Testis (tissue), 3 donors: ENCODE results near the gene CTTNBP2. TPM values are rescaled to one million over a fixed set of nuclear protein-coding genes. Genes with fewer than 3 reads are reported as not detected.

ENCODE experiments used
- DNase-seq: peaks from one replicate; pipeline ENCODE4 v3.0.0-alpha.2; 2019
- H3K27ac ChIP-seq, 2 donors: fragments of 200-600 bp; sonication (generic); one replicate each; pipeline ENCODE4 v1.5.1; 2019
- H3K27me3 ChIP-seq: fragments of 200-600 bp; sonication (generic); one replicate; pipeline ENCODE4 v1.5.1; 2019
- H3K36me3 ChIP-seq: fragments of 200-600 bp; sonication (generic); one replicate; pipeline ENCODE4 v1.5.1; 2017; ENCODE audit warnings: low read depth; ENCODE audit errors: missing control alignments
- H3K4me1 ChIP-seq: fragments of 200-600 bp; sonication (generic); one replicate; pipeline ENCODE4 v1.5.1; 2019
- H3K4me3 ChIP-seq, 2 donors: fragments of 200-600 bp; sonication (generic); one replicate each; pipeline ENCODE4 v1.5.1; 2017 to 2019
- H3K9me3 ChIP-seq: fragments of 200-600 bp; sonication (generic); one replicate; pipeline ENCODE4 v1.5.1; 2017
- CTCF ChIP-seq, 3 experiments: fragments of 450-650 bp in 2 of 3; fragments of 200-600 bp in 1 of 3; sonication (generic) in 1 of 3; IDR thresholded peaks; one replicate each; pipeline ENCODE4 v1.5.1; 2016 to 2019; ENCODE audit warnings: antibody characterized with exemption in 3 of 3, mild to moderate bottlenecking in 2 of 3, moderate library complexity in 1 of 3
- POLR2A ChIP-seq: fragments of 450-650 bp; IDR thresholded peaks from one replicate; pipeline ENCODE4 v1.6.1; 2017; ENCODE audit warnings: antibody characterized with exemption, mild to moderate bottlenecking, moderate library complexity
- WGBS, 2 donors: methylation state at CpG; one replicate each; pipeline ENCODE4 v1.1.5; 2018; 5-methylcytosine and 5-hydroxymethylcytosine counted together
- intact Hi-C: fragments of 100-400 bp; cut with DNase I; formaldehyde crosslinking; loops from one replicate; pipeline ENCODE4 v1.15.1; 2023; ENCODE audit warnings: low total_unique reads
- polyA plus RNA-seq: library from polyadenylated mRNA; stranded (reverse); fragments of 350-450 nt; fragmentation: Illumina TruSeq; extraction: RNeasy Lipid Tissue Mini Kit (QIAGEN cat#74804); gene quantifications from one replicate; pipeline ENCODE4 v1.2.3, GENCODE V29; 2014; ENCODE audit warnings: low read depth, low replicate concordance; ENCODE audit not compliant: insufficient read depth
- total RNA-seq, 2 donors: library from RNA; depleted of rRNA; stranded (reverse); fragments of >200 nt; gene quantifications; one replicate each; pipeline ENCODE4 v1.2.3, GENCODE V29; 2016

Gene CTTNBP2
- total and polyA plus RNA-seq, 3 donors from 2014 or later = 2.7 to 4.3 (median 3.4) TPM

DNA sequence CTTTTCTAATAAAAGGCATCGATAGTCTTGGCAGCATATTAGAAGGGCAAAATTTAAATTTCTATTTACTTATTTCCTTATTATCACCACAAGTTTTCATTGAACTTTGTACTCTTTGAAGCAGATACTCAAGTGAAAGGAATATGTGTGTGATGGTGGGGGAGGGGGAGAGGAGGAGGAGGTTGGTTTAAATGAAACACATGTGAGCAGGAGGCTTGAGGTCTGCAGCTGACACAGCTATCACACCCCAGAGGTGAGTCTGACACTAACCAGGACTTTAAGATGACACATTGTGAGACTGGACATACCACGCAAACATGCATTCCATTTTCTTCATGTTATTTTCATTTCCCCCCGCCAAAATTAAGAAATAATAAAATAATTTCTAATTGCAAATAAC, 63.3 kb downstream of the CTTNBP2 start:
- WGBS, 2 donors = 91 to 97% methylated on average over 3 of the region's 3 CpGs
- TF ChIP-seq CTCF (IDR thresholded peaks at IDR 0.05) (no peak), POLR2A (no peak)
- Histone ChIP-seq H3K27me3 (no peaks in the 10 kb centered on the region), H3K4me3 (no peak overlapping the region), H3K9me3 (no peaks in the 10 kb centered on the region), H3K36me3 (no peaks in the 10 kb centered on the region), H3K4me1 (no peaks in the 10 kb centered on the region), H3K27ac (no peak overlapping the region)
- intact Hi-C loops = no loop called here
- DNase-seq = no peak

- H3K4me1 ChIP-seq = no peaks in the 10 kb centered on the region
- H3K27ac ChIP-seq = no peak overlapping the region
- H3K36me3 ChIP-seq = no peaks in the 10 kb centered on the region
- WGBS, 2 donors = 62 to 74% methylated on average over 2 of the region's 2 CpGs
- TF ChIP-seq CTCF (IDR thresholded peaks at IDR 0.05) (no peak), POLR2A (no peak)
- intact Hi-C loops = no loop called here
- no peaks in the 10 kb centered on the region for H3K9me3 ChIP-seq
- DNase-seq = no peak
- no peak overlapping the region for H3K4me3 ChIP-seq
- H3K27me3 ChIP-seq = no peaks in the 10 kb centered on the region
These were observed 64.1 kb downstream of the CTTNBP2 start for GRCh38 chr7:117808910-117809705.

DNA sequence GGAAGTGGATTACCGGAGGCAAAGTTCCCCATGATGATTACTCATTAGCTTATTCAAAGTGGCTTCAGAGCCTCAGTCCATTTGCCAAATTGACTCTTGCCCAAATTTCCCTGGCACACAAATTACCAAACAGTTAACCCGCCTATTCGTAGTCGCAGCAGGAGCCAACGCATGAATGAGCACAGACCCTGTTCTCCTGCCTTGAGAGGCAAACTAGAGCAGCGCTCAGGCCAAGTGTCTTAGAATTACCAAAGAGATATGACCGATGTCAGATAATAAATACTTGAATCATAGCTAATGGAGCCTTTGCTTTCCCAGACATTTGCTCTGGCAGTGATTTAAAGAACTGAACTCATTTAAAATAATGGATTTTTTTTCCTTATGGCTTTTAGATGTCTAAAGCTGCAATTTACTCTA, 64.9 kb downstream of the CTTNBP2 start:
- Histone ChIP-seq H3K27me3 (no peaks in the 10 kb centered on the region), H3K4me1 (no peaks in the 10 kb centered on the region), H3K27ac (no peak overlapping the region), H3K9me3 (no peaks in the 10 kb centered on the region), H3K36me3 (no peaks in the 10 kb centered on the region), H3K4me3 (no peak overlapping the region)
- TF ChIP-seq CTCF (IDR thresholded peaks at IDR 0.05) (no peak), POLR2A (no peak)
- 70 to 71% methylated on average over 7 of the region's 7 CpGs for WGBS, 2 donors
- intact Hi-C loops = no loop called here
- no peak for DNase-seq

DNA sequence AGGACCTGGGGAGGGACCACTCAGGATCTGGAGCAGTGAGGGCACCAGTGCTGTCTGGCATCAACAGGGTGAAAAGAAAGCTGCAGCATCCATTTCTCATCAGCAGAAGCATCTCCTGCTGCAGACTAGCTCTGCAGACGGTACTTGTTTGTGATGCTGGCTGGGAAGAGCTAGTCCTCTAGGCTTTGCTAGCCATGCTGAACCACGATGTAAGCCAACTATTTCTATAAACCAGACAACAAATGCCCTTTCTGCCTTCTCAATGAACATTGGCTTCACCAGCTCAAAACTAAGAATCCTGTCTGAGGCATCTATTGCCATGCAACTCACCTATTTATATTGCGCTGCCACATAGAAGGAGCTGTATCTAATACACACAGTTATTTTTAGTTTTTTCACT, 65.6 kb downstream of the CTTNBP2 start:
- DNase-seq = no peak

More for the DNA sequence above, 65.6 kb downstream of the CTTNBP2 start:
- Histone ChIP-seq H3K9me3 (no peaks in the 10 kb centered on the region), H3K4me1 (no peaks in the 10 kb centered on the region), H3K4me3 (no peak overlapping the region), H3K36me3 (no peaks in the 10 kb centered on the region), H3K27me3 (no peaks in the 10 kb centered on the region), H3K27ac (no peak overlapping the region)
- 85 to 97% methylated on average over 3 of the region's 3 CpGs for WGBS, 2 donors
- TF ChIP-seq CTCF (IDR thresholded peaks at IDR 0.05) = no peak
- no peak for TF ChIP-seq POLR2A
- intact Hi-C loops = no loop called here
